Measurements from ENCODE around the gene UBE2J2.

The UBE2J2 gene

DNA sequence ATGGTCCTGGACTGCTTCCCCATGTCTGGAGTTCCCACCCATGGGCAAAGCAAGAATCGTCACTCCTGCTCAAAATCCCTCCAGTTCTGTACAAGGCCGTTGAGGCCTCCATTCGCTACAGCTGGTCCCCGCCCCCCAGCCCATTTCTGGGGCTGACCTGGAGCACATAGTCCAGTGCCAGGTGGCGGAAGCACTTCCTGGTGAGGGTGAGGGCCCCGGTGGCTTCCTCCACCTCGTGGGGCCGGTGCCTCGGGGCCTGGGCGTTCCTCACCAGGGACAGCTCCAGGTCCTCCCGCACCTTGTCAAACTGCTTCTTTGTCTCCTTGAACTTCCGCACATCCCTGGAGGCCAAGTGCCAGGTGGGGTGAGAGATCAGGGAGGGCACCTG lies 26.7 kb upstream of the UBE2J2 start:
- Histone ChIP-seq H3K4me1 (ENCODE audit: low read depth, poor library complexity, severe bottlenecking) (peaks cover 10% of the 10 kb centered on the region), H3K36me3 (ENCODE audit: insufficient read depth) (no peaks in the 10 kb centered on the region), H3K4me3 (IDR thresholded peaks at IDR 0.05; ENCODE audit: insufficient read depth, low read depth, low read length) (no peak overlapping the region), H3K9ac (no peak overlapping the region), H3K79me2 (ENCODE audit: insufficient read depth, low read depth) (peaks cover 8% of the 10 kb centered on the region), H3K27ac (no peak overlapping the region), H3K4me2 (no peak overlapping the region), H4K20me1 (ENCODE audit: insufficient read depth) (no peaks in the 10 kb centered on the region; the same call in 1 of the 2 replicates), H3K27me3 (ENCODE audit: insufficient read depth, low read depth) (no peaks in the 10 kb centered on the region), H2AFZ (ENCODE audit: low read depth) (no peak overlapping the region)
- TF ChIP-seq, protein P1, sequence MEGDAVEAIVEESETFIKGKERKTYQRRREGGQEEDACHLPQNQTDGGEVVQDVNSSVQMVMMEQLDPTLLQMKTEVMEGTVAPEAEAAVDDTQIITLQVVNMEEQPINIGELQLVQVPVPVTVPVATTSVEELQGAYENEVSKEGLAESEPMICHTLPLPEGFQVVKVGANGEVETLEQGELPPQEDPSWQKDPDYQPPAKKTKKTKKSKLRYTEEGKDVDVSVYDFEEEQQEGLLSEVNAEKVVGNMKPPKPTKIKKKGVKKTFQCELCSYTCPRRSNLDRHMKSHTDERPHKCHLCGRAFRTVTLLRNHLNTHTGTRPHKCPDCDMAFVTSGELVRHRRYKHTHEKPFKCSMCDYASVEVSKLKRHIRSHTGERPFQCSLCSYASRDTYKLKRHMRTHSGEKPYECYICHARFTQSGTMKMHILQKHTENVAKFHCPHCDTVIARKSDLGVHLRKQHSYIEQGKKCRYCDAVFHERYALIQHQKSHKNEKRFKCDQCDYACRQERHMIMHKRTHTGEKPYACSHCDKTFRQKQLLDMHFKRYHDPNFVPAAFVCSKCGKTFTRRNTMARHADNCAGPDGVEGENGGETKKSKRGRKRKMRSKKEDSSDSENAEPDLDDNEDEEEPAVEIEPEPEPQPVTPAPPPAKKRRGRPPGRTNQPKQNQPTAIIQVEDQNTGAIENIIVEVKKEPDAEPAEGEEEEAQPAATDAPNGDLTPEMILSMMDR (conservative IDR thresholded peaks at IDR 0.05; ENCODE audit: low read depth, low read length): peak; percentile 30; the same call in 1 of the 2 replicates

DNA sequence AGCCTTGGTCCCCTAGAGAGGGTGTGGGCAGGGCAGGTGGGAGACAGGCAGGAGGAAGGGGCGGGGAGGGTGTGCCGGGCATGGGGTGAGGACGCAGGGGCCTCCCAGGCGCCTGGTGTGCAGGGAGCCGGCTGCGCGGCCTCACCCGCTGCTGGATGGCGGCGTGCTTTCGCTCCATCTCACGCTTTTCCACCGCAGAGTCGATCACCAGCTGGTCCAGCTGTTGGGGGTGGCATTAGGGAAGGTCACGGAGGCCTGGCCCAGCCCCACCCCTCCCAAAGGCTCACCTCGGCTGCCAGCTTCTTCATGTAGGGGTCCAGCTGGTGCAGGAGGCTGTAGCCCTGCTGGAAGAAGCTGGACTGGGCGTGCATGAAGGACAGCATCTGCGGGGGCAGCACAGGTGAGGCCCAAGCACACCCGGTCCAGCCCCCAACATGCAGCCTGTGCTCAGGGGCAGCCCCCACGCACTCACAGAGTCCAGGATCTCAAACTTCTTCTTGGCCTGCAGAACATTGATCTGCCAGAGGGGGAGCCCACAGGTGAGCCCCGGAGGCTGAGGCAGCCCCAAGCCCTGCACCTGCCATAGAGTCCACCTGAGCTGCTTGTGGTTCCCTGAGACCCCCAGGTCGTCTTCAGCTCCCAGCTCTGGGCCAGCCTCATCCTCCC lies 26.2 kb upstream of the UBE2J2 start:
- Histone ChIP-seq H3K27ac (no peak overlapping the region), H3K9ac (no peak overlapping the region), H2AFZ (ENCODE audit: low read depth) (no peak overlapping the region), H4K20me1 (ENCODE audit: insufficient read depth) (no peaks in the 10 kb centered on the region; the same call in 1 of the 2 replicates), H3K79me2 (ENCODE audit: insufficient read depth, low read depth) (peaks cover 5% of the 10 kb centered on the region), H3K27me3 (ENCODE audit: insufficient read depth, low read depth) (no peaks in the 10 kb centered on the region), H3K36me3 (ENCODE audit: insufficient read depth) (no peaks in the 10 kb centered on the region), H3K4me1 (ENCODE audit: low read depth, poor library complexity, severe bottlenecking) (peaks cover 5% of the 10 kb centered on the region), H3K4me2 (no peak overlapping the region), H3K4me3 (IDR thresholded peaks at IDR 0.05; ENCODE audit: insufficient read depth, low read depth, low read length) (no peak overlapping the region)
- TF ChIP-seq, protein P1 (conservative IDR thresholded peaks at IDR 0.05; ENCODE audit: low read depth, low read length): peak; percentile 69

DNA sequence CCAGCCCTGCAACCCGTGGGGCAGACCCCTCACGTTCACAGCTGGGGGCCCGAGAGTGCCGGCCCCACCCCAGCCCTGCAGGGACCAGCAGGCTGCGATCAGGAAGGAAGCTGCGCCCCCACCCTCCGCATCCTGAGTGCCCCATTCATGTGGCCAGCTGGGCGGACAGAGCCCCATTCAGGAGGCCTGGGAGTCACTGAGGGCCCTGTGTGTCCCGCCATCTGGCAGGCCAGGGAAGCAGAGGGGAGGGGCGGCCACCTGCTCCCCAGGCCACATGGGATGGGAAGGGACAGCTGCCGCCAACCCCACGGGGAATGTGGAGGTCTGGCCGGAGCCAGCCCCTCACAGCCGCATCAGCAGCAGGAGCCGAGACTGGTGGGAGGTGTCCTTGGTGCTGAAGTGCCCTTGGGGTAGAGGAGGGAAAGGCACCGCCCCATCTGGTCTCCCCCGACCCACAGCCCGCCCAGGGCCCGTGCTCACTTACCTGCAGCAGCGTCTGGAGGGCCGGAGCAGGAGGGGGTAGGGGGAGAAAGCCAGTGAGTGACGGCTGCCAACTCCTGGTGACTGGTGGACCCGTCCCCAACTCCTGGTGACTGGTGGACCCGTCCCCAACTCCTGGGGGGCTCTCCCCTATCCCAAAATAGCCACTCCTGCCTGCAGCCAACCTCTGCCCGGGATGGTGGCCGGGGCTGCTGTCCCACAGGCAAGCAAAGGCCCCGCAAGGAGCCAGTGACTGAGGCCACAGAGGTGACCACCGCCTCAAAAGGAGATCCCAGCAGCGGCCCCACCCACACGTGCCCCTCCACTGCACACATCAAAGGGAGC lies 25.4 kb upstream of the UBE2J2 start:
- Histone ChIP-seq H3K79me2 (ENCODE audit: insufficient read depth, low read depth) (no peaks in the 10 kb centered on the region), H3K9ac (no peak overlapping the region), H4K20me1 (ENCODE audit: insufficient read depth) (no peaks in the 10 kb centered on the region; the same call in 1 of the 2 replicates), H2AFZ (ENCODE audit: low read depth) (no peak overlapping the region), H3K36me3 (ENCODE audit: insufficient read depth) (no peaks in the 10 kb centered on the region), H3K4me2 (no peak overlapping the region), H3K27ac (no peak overlapping the region), H3K27me3 (ENCODE audit: insufficient read depth, low read depth) (no peaks in the 10 kb centered on the region), H3K4me1 (ENCODE audit: low read depth, poor library complexity, severe bottlenecking) (no peaks in the 10 kb centered on the region), H3K4me3 (IDR thresholded peaks at IDR 0.05; ENCODE audit: insufficient read depth, low read depth, low read length) (no peak overlapping the region)
- TF ChIP-seq, protein P1 (conservative IDR thresholded peaks at IDR 0.05; ENCODE audit: low read depth, low read length): no peak

DNA sequence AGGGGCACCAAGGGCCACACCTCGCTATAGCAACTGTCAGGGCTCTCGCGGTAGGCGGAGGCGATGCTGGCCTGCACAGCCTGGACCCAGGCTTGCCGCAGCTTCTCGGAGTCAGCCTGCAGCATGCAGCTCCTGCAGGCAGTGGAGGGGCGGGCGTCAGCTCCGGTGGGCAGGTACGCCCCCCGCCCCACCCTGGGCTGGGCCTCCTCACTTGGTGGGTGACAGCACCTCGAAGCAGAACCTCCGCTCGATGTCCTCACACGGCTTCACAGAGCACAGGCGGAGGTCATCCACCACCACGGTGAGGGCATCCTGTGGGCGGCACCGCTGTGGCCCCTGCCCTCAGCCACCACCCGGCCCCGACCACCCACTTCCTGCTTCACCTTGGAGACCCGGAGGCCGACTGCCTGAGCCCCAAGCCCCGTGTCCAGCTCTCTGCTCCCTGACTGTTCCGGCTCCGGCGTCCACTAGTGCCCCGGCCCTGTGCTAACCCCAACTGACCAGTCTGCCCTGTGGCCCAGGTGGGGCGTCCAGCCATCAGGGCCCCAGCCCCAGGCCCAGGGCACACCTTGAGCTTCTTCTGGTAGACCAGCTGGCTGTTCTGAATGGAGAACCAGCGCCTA lies 24.3 kb upstream of the UBE2J2 start:
- no peak overlapping the region for H3K9ac ChIP-seq
- no peaks in the 10 kb centered on the region for H3K36me3 ChIP-seq (ENCODE audit: insufficient read depth)
- TF ChIP-seq, protein P1 (conservative IDR thresholded peaks at IDR 0.05; ENCODE audit: low read depth, low read length): no peak
- no peak overlapping the region for H3K4me2 ChIP-seq
- H4K20me1 ChIP-seq (ENCODE audit: insufficient read depth): no peaks in the 10 kb centered on the region; the same call in 1 of the 2 replicates
- H3K27ac ChIP-seq: no peak overlapping the region
- no peak overlapping the region for H2AFZ ChIP-seq (ENCODE audit: low read depth)
- no peak overlapping the region for H3K4me3 ChIP-seq (IDR thresholded peaks at IDR 0.05; ENCODE audit: insufficient read depth, low read depth, low read length)
- H3K27me3 ChIP-seq (ENCODE audit: insufficient read depth, low read depth): no peaks in the 10 kb centered on the region
- no peaks in the 10 kb centered on the region for H3K79me2 ChIP-seq (ENCODE audit: insufficient read depth, low read depth)
- H3K4me1 ChIP-seq (ENCODE audit: low read depth, poor library complexity, severe bottlenecking): no peaks in the 10 kb centered on the region
